ENCODE measurements around the gene NPW.
A peak's percentile ranks its signal among the peaks of the same experiment; 100 is the strongest.

GRCh38 chr16:2047330-2048115 lies 27.9 kb downstream of the NPW start, which contains the start of the genes NTHL1 and TSC2:
- peak; percentile 37 to 87 (median 62) for TF ChIP-seq CTCF (IDR thresholded peaks at IDR 0.05)
- peak in 2 of 4 donors; percentile 33 to 38 for TF ChIP-seq POLR2A (IDR thresholded peaks at IDR 0.05)

All from esophagus squamous epithelium (tissue), 4 donors.